CD4-positive, alpha-beta T cell treated with Interleukin-6 for 4 hours (primary cell): ENCODE data around the gene MRPL23.

Experiments
- DNase-seq: peaks from one replicate; pipeline ENCODE4 v3.0.0-alpha.2; 2020; ENCODE audit warnings: mixed read lengths

The MRPL23 gene

DNA sequence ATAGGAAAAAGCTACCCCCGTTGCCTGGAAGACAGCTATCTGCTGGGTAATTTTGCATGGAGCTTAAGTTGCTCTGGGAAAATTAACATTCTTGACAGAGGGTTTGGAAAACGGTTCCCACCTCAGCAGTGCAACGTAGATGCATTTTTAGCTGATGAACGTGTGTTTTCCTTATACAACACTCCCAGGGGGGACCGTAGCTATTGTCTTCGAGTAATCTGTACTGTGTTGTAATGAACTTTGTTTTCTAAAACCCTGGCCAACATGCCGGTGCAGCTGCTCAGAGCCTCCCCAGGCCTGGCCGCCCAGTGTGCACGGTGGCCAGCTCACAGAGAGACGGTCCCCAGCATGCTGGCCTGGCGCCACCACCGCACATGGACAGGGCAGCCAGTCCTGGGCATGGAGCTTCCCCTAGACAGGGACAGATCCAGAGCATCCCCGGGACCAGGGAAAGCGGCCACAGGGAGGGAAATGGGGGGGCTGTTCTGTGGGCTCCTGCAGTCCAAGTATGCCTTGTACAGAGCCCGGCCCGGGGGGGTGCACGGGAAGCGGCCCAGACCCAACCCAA lies 25.5 kb upstream of the MRPL23 start:
- DNase-seq = no peak

DNA sequence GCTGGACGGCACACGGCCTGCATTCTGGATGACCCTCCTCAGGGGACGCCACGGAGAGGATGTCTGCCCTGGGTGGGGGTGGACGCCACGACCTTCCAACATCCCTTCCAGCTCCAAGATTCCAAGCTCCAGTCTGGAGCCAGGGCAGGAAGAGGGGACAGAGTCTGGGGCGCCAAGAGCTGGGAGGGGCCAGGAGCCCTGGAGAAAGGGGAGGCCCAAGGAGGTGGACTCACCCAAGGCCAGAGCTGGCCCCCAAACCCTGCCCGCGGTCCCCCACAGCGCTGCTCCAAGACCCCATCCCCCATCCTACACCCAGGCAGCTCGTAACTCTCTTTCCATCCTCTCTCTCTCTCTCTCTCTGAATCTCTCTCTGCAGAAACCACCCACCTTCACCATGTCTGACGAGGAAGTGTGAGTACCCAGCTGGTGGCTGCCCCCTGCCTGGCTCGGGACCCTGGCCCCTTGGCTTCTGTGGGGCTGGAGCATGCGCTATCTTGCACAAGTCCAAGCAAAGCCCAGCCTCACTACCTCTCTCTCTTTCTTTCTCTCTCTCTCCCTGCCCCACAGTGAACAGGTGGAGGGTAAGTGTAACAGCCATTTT lies 24.6 kb upstream of the MRPL23 start:
- no peak for DNase-seq

- DNase-seq = no peak
Observed at GRCh38 chr11:1923201-1923956, 23.8 kb upstream of the MRPL23 start.

- DNase-seq = no peak
Observed at GRCh38 chr11:1924181-1924580, 23.0 kb upstream of the MRPL23 start.

GRCh38 chr11:1924646-1925372 lies 22.3 kb upstream of the MRPL23 start:
- no peak for DNase-seq

GRCh38 chr11:1925373-1926155 lies 21.6 kb upstream of the MRPL23 start:
- DNase-seq = no peak

- DNase-seq = no peak
Observed at GRCh38 chr11:1926156-1927025, 20.7 kb upstream of the MRPL23 start.

GRCh38 chr11:1927026-1927847 lies 19.9 kb upstream of the MRPL23 start:
- DNase-seq = no peak

GRCh38 chr11:1927848-1928469 lies 19.2 kb upstream of the MRPL23 start:
- no peak for DNase-seq

GRCh38 chr11:1928470-1928890 lies 18.7 kb upstream of the MRPL23 start:
- DNase-seq = no peak

DNA sequence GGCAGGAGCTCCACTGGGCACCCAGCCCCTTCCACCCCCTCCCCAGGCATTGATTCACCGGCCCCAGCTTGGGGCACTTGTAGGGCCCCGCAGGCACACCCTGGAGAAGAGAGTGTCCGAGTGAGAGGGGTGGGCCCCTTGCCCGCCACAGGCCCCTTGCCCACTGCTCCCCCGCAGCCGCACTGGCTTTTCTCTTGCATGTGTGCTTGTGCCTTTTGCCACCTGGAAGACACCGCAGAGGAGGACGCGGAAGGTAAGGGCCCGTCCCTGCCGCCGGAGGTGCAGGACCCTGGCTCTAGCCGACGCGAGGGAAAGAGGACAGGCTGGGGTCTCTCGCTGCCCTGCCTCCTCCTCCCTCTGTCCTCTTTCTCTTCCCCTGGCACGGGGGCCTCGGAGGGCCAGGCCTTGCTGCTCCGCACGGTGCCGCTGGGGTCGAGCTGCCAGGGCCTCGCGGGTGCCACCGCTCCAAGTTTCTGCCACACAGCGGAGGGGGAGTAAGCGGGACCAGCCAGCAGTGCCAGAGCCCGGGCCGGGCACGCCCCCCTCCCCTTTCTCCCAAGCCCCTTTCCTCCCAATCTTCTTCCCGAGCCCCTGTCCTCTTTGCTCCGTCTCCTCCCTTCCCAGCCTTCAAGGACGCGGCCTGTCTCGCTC lies 18.1 kb upstream of the MRPL23 start:
- no peak for DNase-seq

GRCh38 chr11:1929621-1930461 lies 17.3 kb upstream of the MRPL23 start:
- no peak for DNase-seq

DNA sequence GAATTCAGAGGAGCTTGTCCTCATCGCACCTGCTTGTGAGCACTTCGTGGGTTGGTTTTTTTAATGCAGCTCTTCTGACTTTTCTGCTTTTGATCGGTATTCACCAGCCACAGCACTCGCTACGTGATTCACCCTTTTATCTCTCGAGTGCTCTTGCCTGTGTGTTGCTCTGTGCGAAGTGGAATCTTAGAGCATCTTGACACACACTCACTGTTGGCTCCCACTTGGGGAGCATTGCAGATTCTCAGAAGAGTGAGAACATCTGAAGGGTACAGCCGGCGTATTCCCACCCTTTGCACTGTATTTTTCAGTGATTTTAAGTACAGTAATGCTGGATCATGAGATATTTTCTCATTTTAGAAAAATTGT lies 16.7 kb upstream of the MRPL23 start:
- DNase-seq = no peak

GRCh38 chr11:1931341-1932104 lies 15.6 kb upstream of the MRPL23 start:
- DNase-seq = no peak

- DNase-seq = no peak
Observed at GRCh38 chr11:1932105-1932480, 15.0 kb upstream of the MRPL23 start.

GRCh38 chr11:1932681-1933080 lies 14.5 kb upstream of the MRPL23 start:
- DNase-seq = no peak

GRCh38 chr11:1933416-1934334 lies 13.5 kb upstream of the MRPL23 start:
- DNase-seq = no peak
